ENCODE data around the gene ITGAL.

The ITGAL gene

DNA sequence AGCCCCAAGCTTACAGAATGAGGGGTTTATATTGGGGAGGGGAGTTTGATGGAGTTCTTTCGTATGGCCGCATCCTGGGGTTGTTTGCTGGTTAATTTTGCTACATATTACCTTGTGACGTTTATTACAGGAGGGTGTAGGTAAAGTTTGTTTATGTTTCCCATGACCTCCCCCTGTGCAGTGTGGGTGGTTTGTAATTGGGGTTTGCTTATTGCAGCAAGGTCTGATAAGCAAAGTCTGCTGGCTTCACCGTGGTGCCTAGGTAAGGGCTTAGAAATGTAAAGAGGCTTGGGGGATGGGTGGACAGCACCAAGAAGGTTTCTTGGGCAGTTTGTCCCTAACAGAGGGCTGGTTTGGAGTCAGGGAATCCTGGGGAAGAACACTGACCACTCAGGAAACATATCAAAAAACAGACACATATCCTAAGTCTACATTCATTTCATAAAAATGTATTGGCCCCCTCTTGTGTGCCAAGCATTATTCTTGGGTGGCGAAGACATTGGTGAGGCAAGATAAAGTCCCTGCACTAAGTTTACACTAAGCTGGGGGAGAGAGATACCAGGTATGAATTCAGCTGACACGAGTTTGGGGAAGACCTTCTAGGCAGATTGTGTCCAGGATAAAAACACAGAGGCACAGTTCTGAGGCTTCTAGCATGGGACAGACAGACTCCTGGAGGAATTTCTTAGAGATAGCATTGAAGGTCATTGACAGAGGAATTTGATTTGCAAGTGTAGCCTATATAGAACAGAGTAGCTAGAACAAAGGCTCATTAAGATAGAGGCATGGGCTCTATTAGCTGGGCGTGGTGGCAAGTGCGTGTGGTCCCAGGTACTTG, 76.1 kb downstream of the ITGAL start:
- FAIRE-seq, result no peak

DNA sequence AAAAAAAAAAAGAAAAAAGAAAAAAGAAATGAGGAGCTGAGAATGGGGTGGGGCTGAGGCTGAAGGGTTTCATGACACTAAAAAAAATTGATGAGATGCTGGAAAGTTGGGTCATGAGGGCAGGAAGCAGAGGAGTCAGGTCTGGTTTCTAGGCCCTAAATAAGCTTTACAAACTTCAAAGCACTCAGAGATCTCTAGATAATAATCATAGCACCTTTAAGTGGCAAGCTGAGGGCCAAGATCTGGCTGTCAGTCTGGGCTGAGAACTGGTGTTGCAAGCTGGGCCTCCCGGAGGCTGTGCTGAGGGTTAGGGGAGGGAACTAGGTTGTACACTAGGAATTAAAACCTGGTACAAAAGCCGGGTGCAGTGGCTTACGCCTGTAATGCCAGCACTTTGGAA, 79.2 kb downstream of the ITGAL start:
- FAIRE-seq, result no peak

DNA sequence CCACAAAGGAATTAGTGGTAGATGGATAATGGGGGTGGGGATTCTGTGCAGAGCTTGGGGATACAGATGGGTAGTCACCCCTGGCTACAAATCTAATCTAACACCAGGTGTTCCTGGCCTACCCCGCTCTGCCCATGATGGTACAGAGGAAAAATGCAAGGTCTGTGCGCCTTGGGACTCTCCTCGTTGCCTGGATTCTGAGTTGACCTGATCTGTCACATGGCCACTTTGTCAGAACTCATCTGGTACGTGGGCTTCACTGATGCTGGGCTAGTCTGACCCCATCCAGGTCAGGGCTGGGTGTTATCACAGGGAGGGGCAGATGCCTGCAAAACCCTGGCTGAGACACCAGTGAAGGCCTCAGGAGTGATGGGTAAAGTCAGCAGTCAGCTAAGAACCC, 80.4 kb downstream of the ITGAL start:
- FAIRE-seq, result no peak

DNA sequence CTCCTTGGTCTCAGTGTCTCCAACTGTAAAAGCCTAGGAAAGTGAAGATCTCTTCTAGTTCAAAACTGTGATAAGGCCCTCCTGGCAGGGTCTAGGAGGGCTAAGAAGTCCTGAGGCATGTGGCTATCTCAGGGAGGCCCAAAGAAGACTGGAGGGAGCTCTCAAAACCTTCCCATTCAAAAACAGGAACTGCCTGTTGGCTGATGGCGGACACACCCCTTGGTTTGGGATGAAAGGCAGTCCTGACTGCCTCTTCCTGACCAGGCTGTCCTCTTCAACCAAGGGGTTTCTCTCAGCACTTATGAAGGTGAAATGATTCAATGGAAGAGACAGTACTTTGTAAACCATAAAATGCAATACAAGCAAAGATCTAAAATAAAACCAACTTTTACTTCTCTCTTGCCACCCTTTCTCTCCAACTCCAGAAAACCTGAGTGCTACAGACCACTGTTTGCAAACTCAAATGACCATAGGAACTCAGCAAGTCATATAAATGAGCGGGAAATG, 80.9 kb downstream of the ITGAL start:
- no peak for FAIRE-seq

DNA sequence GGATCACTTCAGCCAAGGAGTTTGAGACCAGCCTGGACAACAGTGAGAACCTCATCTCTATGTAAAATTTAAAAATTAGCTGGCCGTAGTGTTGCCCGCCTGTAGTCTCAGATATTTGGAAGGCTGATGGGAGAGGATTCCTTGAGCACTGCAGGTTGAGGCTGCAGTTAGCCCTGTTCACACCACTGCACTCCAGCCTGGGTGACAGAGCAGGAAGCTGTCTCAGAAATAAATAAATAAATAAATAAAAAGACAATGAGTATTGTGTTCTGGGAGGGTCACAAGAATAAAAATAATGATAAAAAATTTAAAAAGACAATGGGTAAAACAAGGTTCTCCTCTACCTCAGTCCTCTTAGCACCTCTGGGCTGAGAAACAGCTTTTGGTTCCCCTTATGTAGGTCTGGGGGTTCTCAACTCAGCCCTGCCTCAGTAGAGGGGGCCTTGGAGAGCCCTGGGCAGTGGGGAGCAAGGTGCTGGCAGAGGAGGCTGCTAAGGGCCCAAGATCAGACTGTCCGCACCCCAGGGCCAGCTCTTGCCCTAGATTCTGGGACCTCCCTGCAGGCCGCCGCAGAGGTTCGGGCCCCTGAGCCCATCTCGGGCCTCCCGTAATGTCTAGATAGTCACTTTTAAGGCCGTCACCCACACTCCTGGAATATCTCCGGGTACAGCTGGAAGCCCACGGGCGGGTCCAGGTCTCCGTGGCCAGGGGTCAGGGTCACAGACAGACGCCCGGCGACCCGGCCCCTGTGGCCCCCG, 82.2 kb downstream of the ITGAL start:
- FAIRE-seq, result no peak

DNA sequence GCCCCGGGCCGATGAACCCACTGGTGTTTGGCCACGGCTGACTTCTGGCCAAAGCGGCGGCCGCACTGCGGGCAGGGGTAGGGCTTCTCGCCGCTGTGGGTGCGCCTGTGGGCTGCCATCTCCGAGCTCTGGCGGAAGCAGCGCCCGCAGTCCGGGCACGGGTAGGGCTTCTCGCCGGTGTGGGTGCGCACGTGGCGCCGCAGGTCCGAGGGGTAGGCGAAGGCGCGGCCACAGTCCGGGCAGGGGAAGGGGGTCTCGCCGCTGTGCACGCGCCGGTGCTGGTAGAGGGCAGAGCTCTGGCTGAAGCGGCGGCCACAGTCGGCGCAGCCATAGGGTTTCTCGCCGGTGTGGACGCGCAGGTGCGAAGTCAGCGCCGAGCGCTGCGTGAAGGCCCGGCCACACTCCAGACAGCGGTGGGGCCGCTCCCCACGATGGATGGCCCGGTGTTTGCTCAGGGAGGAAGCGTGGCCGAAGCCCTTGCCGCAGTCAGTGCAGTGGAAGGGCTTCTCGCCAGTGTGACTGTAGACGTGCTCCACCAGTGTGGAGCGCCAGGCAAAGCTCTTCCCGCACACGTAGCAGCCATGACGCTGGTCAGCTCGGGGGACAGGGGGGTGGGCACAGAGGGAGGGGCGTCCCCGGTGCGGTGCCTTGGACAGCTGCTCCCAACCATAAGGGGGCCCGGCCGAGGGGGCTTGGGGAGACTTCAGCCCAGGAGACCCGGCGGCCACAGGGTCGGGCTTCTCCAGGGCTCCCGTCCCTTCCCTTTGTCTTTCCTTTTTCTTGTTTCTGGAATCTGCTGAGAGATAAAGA, 83.0 kb downstream of the ITGAL start:
- no peak for FAIRE-seq

DNA sequence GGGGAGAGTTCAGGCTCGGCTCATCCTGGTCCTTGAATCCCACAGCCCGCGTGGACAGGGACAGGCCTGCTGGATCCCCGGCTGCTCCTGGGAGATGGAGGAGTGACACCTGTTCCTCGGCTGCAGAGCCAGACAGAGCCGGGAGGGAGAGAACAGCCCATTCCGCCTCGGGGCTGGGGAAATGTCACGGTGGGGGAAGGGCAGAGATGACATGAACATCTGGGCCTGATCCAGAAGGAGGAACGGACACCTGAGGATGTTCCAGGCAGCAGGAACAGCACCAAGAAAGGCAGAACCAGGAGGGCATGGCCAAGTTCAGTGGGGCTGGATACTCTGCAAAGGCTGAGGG, 83.6 kb downstream of the ITGAL start:
- FAIRE-seq, result no peak

DNA sequence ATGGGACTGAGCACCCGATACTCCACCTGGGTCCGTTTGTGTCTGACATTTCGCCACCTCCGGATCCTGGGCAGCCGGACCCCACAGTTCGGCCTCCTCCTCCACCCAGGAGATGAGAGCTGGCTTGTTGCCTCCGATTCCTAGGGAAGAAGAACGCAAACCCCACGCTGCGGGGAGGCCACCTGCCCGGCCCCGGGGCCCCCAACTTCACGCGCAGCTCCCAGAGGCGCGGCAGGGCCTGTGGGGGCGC, 85.1 kb downstream of the ITGAL start:
- FAIRE-seq, result no peak

DNA sequence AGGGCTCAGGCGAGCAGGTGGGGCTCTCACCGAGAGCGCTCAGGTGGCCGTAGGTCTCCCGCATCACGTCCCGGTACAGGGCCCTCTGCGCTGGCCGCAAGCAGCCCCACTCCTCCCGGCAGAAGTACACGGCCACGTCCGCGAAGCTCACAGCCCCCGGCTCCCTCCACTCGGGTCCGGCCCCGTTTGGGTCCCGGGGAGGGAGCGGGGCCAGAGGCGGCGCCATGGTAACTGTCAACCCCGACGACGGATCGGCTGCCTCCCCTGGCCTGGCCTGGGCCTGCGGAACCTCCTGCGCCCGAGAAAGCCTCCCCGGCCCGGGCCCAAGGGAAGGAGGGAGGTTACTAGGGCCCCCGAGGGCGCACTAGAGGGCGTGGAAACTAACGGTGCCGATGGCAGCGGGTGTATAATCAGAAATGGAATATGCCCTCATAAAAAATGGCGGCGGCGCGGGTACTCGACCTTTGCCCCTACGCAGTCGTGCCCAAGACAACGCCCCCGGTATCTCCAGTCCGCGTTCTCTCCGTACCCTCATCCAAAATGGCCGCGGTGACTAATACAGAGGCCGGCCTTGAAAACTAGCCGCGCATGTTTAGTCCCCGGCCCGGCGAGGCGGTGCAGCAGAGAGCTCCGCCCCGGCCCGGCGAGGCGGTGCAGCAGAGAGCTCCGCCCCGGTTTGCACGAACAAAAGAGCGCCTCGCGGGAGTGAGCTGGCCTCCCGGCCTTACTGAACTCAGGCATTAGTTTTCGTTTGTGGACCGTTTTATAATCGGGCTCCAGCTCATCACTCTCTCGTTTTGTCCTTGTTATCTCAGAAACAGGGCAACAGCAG, 85.6 kb downstream of the ITGAL start, which contains the start of gene ZNF764:
Gene ZNF764, minus strand, starts transcription at position 418 of the 832 bp plus-strand sequence. Its CDS starts 192 bp downstream, at position 226.
- peak; percentile 99 for FAIRE-seq

DNA sequence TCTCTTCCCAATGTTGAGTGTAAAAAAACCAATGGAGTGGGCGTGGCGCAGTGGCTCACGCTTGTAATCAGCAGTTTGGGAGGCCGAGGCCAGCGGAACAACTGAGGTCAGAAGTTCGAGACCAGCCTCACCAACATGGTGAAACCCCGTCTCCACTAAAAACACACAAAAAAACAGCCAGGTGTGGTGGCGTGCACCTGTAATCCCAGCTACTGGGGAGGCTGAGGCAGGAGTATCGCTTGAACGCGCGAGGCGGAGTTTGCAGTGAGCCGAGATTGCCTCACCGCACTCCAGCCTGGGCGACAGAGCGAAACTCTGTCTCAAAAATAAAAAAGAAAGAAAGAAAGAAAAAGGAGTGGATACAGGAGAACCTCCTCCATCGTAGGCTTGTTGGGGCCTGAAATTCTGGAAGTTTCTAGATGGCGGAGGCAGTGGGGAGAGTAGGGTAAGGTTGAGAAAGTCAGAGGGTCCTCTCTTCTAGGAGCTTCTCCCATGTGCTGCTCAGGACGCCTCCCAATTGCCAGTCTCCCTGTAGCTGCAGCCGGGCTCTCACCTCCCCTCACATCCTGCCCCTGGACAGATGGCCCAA, 86.3 kb downstream of the ITGAL start:
- FAIRE-seq, result no peak

DNA sequence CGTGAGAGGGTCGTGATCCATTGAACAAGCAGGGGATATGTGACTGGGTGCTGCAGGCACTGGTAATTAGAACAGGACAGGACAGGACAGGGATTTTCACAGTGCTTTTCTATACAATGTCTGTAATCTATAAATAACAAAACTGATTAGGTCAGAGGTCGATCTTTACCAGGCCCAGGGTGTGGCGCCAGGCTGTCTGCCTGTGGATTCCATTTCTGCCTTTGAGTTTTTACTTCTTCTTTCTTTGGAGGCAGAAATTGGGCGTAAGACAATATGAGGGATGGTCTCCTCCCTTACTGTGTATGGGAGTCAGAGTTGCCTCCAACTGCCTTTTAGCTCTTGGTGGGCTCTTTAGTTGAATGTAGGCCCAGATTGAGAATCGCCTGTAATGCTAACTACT, 87.1 kb downstream of the ITGAL start:
- no peak for FAIRE-seq

DNA sequence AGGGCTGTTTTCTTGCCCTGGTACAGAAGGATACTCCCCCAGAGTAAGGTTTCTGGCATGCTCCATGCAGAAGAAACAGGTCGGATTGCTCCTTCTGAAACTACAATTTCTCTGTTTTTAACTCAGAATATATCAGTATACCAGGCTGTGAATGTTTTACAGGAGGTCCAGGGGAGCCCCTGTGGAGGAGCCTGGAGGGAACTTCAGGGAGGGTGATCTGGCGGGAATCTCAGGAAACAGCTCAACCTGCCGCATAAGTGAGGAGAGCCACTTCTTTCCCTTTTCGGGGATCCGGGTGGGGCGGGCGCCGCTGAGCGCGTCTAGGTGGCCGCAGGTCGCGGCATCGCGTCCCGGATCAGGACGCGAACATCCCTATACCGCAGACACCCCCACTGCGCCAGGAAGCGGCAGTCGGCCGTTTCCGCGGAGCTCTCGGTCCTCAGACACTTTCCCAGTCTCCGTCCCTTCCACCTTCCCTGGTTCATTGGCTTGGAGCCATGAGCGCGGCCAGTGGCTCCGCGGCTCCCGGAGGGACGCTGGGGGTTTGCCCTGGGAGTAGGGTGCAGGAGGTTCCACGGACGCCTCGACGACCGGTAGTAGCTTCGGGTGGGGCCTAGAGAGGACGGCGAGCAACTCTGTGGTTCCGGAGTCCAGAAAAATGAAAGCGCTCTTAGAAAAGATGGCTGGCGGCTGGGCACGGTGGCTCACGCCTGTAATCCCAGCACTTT, 88.7 kb downstream of the ITGAL start:
- no peak for FAIRE-seq

DNA sequence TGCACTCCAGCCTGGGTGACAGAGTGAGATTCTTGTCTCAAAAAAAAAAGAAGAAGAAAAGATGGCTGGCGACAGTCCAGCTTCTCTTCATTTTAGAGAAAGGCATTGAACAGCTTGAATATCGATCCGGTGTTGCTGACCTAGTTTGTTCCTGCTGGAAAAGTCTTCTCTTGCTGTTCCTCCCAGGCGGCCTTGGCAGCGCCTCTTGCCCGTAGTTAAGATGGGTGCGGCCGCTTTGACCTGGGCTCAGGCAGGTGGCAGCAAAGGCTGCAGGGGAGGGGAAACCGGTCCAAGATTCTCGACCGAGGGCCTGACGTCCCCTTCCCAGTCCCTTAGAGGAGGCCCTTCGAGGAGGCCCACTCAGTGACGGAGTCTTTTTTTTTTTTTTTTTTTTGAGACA, 89.5 kb downstream of the ITGAL start:
- FAIRE-seq, result no peak

DNA sequence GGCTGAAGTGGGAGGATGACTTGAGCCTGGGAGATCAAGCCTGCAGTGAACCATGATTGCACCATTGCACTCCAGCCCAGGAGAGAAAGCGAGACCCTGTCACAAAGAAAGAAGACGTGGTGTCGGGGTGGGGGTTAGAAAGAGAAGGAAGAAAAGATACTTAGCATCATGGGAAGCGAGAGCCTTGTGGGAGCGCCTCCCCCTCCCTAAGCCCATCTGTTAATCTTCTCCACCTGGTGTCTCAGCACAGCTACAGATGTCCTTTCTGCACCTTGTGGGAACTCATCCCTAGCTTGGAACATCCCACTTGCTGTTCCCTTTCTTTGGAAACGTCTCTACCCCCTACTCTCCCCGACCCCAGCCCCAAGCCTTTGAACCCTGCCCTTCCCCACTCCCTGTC, 93.0 kb downstream of the ITGAL start:
- no peak for FAIRE-seq

DNA sequence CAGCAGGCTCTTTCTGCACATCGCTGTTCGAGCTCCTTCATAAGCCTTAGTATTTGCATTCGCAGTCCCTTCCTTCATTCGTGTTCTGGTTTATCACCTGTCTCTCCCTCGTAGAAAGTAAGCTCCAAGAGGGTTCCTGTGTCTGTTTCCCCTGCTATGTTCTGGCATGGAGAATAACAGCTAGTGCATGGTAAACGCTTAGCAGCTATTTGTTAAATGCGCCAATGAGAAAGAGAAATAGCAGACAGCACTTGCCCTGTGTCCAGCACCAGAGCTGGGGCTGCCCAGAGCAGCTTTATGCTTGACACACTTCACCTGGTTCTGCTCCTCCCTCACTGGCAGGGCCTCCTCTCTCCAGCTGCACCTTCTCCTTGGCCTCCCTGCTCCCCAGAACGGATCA, 93.4 kb downstream of the ITGAL start:
- FAIRE-seq, result no peak

DNA sequence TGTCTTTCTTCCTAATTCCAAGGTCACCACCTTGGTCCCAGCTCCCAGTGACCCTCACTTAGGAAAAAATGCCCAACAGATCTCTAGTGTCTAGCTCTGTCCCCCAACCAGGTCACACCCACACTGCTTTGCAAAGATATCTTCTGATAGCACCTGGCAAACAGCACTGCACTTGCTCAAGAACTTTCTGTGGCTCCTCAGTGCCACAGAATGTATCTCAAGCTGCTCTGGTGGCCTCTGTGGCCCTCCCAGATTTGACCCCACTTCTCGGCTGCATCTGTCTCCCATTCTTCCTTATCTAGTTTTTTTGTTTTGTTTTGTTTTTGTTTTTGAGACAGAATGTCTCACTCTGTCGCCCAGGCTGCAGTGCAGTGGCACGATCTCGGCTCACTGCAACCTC, 94.0 kb downstream of the ITGAL start:
- FAIRE-seq, result no peak

DNA sequence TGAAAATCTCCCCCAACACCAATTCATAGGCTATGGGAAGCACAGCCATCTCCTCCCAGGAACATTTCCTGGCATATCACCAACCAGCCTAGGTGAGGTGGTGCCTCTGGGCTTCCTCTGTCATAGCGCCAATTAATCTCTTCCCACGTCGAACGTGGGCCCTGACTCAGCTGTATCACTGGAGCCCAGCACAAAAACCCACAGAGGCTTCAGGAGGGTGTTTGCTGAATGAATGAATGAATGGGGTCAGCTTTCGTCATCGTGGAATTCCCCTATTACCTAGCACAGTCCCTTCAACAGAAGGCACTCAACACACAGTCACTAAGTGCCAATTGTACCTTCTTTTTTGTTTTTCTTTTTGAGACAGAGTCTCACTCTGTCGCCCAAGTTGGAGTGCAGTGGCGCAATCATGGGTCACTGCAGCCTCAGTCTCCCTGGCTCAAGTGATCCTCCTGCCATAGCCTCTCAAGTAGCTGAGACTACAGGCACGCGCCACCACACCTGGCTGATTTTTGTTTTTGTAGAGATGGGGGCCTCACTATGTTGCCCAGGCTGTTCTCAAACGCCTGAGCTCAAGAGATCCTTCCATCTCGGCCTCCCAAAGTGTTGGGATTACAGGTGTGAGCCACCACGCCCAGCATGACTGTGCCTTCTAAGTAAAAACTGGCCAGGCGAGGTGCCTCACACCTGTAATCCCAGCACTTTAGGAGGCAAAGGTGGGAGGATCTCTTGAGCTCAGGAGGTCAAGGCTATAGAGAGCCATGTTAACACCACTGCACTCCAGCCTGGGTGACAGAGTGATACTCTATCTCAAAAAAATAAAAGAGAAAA, 94.8 kb downstream of the ITGAL start:
- no peak for FAIRE-seq

DNA sequence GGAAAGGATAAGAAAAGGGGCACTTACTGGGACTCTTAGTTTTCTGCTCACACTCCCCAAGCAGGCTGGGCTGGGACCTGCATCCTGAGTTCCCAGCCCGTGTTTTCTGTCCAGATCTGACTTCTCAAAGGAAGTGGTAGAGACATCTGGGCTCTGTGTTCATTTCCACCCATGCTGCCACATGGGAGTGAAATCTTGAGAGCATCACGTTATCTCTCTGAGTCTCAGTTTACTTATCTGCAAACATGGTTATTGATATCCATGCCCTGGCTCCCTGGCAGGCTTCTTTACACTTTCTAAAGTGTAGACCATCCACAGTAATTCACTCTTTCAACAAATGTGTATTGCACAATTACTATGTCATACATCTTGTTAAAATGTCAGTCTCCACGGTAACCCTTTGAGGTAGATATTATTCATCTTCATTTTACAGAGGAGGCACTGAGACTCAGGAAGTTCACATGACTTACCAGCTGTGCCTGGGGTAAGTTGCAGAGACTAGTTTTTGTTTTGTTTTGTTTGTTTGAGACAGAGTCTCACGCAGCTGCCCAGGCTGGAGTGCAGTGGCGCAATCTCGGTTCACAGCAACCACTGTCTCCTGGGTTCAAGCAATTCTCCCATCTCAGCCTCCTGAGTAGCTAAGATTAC, 95.6 kb downstream of the ITGAL start:
- FAIRE-seq, result no peak

DNA sequence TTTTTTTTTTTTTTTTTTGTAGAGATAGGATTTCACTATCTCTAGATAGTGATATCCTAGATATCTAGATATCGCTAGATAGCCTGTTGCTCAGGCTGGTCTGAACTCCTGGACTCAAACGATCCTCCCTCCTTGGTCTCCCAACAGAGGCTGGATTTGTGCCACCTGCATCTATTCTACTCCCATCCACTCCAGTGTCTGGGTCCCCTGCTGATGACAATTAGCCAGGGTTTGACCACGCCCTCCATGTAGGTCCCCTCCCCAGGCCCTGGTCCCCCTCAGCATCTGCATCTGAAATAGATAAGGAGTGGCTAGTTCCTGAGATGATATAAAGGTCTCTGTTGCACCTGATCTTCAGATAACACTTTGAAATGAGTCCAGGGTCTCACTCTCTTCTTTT, 96.7 kb downstream of the ITGAL start:
- no peak for FAIRE-seq
